Fibroblast of lung (primary cell): ENCODE measurements around the gene TBC1D30.

Experiments used
- CTCF ChIP-seq, 2 donors: IDR thresholded peaks in 1 of 2; conservative IDR thresholded peaks in 1 of 2; 1 replicate in 1 of 2; 2 replicates in 1 of 2; pipeline ENCODE4 v1.5.1; 2011 to 2012; ENCODE audit warnings: low read length in 2 of 2, control low read depth in 1 of 2, inconsistent platforms in 1 of 2, low read depth in 1 of 2, mild to moderate bottlenecking in 1 of 2
- EZH2 ChIP-seq: IDR thresholded peaks from 2 replicates; pipeline ENCODE4 v1.5.1; 2012; ENCODE audit warnings: low read length, control low read depth, mild to moderate bottlenecking; ENCODE audit errors: missing control alignments

GRCh38 chr12:64875186-64875585, 50.7 kb downstream of the TBC1D30 start:
- TF ChIP-seq CTCF (conservative IDR thresholded peaks at IDR 0.05 in 1 of 2, IDR thresholded peaks at IDR 0.05 in 1 of 2; ENCODE audit: low read depth in 1 of 2, low read length in 2 of 2) (no peak), EZH2 (no peak)
